ENCODE measurements around the gene BUD31. TPM values are rescaled to one million over a fixed set of nuclear protein-coding genes. Genes with fewer than 3 reads are reported as not detected.

BUD31 gene
- total and polyA plus RNA-seq, 2 of the 13 experiments (the other 11 are each of a cell fraction or from before 2014, with no cell fraction given): 35.1 to 79.1 TPM

DNA sequence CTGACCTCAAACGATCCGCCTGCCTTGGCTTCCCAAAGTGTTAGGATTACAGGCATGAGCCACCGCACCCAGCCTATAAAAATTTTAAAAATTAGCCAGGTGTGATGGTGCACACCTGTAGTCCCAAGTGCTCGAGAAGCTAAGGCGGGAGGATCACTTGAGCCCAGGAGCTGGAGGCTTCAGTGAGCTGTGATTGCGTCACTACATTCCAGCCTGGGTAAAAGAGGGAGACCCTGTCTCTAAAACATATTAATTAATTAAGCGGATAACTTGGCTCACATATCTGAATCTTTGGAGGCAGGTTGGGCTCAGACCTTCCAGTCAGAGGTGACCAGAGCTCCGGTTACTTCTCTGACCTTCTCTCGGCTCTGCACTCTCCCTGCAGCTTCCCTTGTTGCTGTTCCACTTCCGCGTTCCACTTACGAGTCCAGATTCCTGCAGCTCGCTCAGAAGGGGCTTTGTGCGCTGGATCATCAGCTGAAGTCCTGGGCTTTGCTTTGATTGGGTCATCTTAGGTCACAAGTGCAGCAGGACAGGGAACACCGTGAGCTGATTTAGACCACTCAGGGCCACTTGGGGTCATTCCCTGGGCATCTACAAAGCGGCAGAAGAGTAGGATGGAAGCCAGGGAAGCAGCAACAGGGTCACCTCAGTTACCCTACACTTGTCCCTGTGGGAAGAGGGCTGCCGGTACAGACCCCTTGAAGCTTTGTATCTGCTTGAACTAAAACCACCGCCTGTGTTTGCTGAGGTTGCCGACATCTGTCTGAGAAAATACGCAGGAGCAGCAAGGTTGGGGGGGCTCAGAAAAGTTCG lies 36.3 kb upstream of the BUD31 start (continued):
- TF ChIP-seq, protein P1, sequence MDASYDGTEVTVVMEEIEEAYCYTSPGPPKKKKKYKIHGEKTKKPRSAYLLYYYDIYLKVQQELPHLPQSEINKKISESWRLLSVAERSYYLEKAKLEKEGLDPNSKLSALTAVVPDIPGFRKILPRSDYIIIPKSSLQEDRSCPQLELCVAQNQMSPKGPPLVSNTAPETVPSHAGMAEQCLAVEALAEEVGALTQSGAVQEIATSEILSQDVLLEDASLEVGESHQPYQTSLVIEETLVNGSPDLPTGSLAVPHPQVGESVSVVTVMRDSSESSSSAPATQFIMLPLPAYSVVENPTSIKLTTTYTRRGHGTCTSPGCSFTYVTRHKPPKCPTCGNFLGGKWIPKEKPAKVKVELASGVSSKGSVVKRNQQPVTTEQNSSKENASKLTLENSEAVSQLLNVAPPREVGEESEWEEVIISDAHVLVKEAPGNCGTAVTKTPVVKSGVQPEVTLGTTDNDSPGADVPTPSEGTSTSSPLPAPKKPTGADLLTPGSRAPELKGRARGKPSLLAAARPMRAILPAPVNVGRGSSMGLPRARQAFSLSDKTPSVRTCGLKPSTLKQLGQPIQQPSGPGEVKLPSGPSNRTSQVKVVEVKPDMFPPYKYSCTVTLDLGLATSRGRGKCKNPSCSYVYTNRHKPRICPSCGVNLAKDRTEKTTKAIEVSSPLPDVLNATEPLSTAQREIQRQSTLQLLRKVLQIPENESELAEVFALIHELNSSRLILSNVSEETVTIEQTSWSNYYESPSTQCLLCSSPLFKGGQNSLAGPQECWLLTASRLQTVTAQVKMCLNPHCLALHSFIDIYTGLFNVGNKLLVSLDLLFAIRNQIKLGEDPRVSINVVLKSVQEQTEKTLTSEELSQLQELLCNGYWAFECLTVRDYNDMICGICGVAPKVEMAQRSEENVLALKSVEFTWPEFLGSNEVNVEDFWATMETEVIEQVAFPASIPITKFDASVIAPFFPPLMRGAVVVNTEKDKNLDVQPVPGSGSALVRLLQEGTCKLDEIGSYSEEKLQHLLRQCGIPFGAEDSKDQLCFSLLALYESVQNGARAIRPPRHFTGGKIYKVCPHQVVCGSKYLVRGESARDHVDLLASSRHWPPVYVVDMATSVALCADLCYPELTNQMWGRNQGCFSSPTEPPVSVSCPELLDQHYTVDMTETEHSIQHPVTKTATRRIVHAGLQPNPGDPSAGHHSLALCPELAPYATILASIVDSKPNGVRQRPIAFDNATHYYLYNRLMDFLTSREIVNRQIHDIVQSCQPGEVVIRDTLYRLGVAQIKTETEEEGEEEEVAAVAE (CRISPR knock-in tag; IDR thresholded peaks at IDR 0.05; ENCODE audit: borderline replicate concordance): peak; percentile 26; the same call in 1 of the 2 replicates
- TF ChIP-seq, protein P2, sequence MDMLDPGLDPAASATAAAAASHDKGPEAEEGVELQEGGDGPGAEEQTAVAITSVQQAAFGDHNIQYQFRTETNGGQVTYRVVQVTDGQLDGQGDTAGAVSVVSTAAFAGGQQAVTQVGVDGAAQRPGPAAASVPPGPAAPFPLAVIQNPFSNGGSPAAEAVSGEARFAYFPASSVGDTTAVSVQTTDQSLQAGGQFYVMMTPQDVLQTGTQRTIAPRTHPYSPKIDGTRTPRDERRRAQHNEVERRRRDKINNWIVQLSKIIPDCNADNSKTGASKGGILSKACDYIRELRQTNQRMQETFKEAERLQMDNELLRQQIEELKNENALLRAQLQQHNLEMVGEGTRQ (IDR thresholded peaks at IDR 0.05; ENCODE audit: low read depth, low read length): peak; percentile 74
- TF ChIP-seq, protein P2 (CRISPR knock-in tag; IDR thresholded peaks at IDR 0.05; ENCODE audit: borderline replicate concordance): peak; percentile 66; the same call in 1 of the 2 replicates
- TF ChIP-seq ZMYM2 (CRISPR knock-in tag; IDR thresholded peaks at IDR 0.05): no peak
- TF ChIP-seq MED8 (CRISPR knock-in tag; IDR thresholded peaks at IDR 0.05; ENCODE audit: insufficient replicate concordance): no peak
- no peak for TF ChIP-seq ZNF629 (CRISPR knock-in tag; conservative IDR thresholded peaks at IDR 0.05)
- TF ChIP-seq ZNF746 (CRISPR knock-in tag; IDR thresholded peaks at IDR 0.05): no peak
- TF ChIP-seq ZNF235 (CRISPR knock-in tag; IDR thresholded peaks at IDR 0.05; ENCODE audit: borderline replicate concordance): no peak
- no peak for TF ChIP-seq NFIB (CRISPR knock-in tag; IDR thresholded peaks at IDR 0.05; ENCODE audit: borderline replicate concordance)
- TF ChIP-seq ZNF326 (CRISPR knock-in tag; IDR thresholded peaks at IDR 0.05; ENCODE audit: borderline replicate concordance): no peak
- no peak for TF ChIP-seq TCF12 (IDR thresholded peaks at IDR 0.05)
- no peak for TF ChIP-seq TCF12 (CRISPR knock-in tag; IDR thresholded peaks at IDR 0.05)
- peak; percentile 39; the same call in 1 of the 2 replicates for TF ChIP-seq MEF2D (CRISPR knock-in tag; IDR thresholded peaks at IDR 0.05)
- TF ChIP-seq, protein P3, sequence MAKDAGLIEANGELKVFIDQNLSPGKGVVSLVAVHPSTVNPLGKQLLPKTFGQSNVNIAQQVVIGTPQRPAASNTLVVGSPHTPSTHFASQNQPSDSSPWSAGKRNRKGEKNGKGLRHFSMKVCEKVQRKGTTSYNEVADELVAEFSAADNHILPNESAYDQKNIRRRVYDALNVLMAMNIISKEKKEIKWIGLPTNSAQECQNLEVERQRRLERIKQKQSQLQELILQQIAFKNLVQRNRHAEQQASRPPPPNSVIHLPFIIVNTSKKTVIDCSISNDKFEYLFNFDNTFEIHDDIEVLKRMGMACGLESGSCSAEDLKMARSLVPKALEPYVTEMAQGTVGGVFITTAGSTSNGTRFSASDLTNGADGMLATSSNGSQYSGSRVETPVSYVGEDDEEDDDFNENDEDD (CRISPR knock-in tag; IDR thresholded peaks at IDR 0.05; ENCODE audit: borderline replicate concordance): peak; percentile 37; the same call in 1 of the 2 replicates
- TF ChIP-seq, protein P4, sequence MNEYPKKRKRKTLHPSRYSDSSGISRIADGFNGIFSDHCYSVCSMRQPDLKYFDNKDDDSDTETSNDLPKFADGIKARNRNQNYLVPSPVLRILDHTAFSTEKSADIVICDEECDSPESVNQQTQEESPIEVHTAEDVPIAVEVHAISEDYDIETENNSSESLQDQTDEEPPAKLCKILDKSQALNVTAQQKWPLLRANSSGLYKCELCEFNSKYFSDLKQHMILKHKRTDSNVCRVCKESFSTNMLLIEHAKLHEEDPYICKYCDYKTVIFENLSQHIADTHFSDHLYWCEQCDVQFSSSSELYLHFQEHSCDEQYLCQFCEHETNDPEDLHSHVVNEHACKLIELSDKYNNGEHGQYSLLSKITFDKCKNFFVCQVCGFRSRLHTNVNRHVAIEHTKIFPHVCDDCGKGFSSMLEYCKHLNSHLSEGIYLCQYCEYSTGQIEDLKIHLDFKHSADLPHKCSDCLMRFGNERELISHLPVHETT (CRISPR knock-in tag; conservative IDR thresholded peaks at IDR 0.05): no peak
- TF ChIP-seq SMC3 (IDR thresholded peaks at IDR 0.05; ENCODE audit: low read length): no peak
- TF ChIP-seq KAT8 (CRISPR knock-in tag; IDR thresholded peaks at IDR 0.05): peak; percentile 88
- no peak for TF ChIP-seq HOXA7 (CRISPR knock-in tag; IDR thresholded peaks at IDR 0.05)
- TF ChIP-seq, protein P5, sequence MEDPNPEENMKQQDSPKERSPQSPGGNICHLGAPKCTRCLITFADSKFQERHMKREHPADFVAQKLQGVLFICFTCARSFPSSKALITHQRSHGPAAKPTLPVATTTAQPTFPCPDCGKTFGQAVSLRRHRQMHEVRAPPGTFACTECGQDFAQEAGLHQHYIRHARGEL (CRISPR knock-in tag; IDR thresholded peaks at IDR 0.05): no peak
- no peak for TF ChIP-seq ZFP62 (CRISPR knock-in tag; IDR thresholded peaks at IDR 0.05)
- TF ChIP-seq KLF11 (CRISPR knock-in tag; IDR thresholded peaks at IDR 0.05): no peak

All from HepG2 (cell line).